ENCODE results near the gene GABRB3. TPM values are rescaled to one million over a fixed set of nuclear protein-coding genes. Genes with fewer than 3 reads are reported as not detected.

Gene GABRB3
- total and polyA plus RNA-seq, 2 of the 8 experiments (the other 6 are each of a cell fraction or from before 2014, with no cell fraction given) = 98.8 to 163 TPM

- Histone ChIP-seq H3K23me2 (ENCODE audit: low read depth, low read length) (no peaks in the 10 kb centered on the region; the same call in 1 of the 2 replicates), H2BK15ac (ENCODE audit: low read length) (no peak overlapping the region), H3K4me2 (ENCODE audit: insufficient read depth in 1 of 2, low read depth in 2 of 2, low read length in 2 of 2) (no peak overlapping the region), H4K5ac (ENCODE audit: insufficient read length, low read depth, low read length) (no peak overlapping the region), H2AK5ac (ENCODE audit: low read depth, low read length) (no peak overlapping the region), H3K79me1 (ENCODE audit: low read depth, low read length) (0 out of 2 replicates have a peak, but pooled peaks cover 7% of the 10 kb centered on the region), H2BK12ac (ENCODE audit: low read depth, low read length) (no peak overlapping the region), H4K8ac (ENCODE audit: extremely low read depth, insufficient read depth, low read length) (no peak overlapping the region), H3K9me3 (ENCODE audit: insufficient read depth in 2 of 2, low read depth in 1 of 2, low read length in 1 of 2) (0 out of 4 replicates have a peak, but pooled peaks cover 0 to 1% of the 10 kb centered on the region in 2 experiments), H3K79me2 (ENCODE audit: control insufficient read depth in 1 of 2, insufficient read depth in 2 of 2, low read length in 2 of 2) (peaks cover 0 to 26% of the 10 kb centered on the region in 2 experiments; a peak in 2 of 4 replicates), H2AFZ (ENCODE audit: low read length) (no peak overlapping the region), H3K4me1 (replicated peaks in 1 of 4; ENCODE audit: control insufficient read depth in 3 of 4, insufficient read depth in 4 of 4, low read length in 3 of 4) (peaks cover 0 to 10% (median 3%) of the 10 kb centered on the region in 4 experiments; a peak in 4 of 7 replicates), H3K23ac (ENCODE audit: insufficient read length) (no peak overlapping the region), H2BK20ac (ENCODE audit: low read length) (0 out of 2 replicates have a peak overlapping the region, but pooled peaks have one; percentile 25), H3K27me3 (replicated peaks in 1 of 4; ENCODE audit: control insufficient read depth in 3 of 4, extremely low read depth in 1 of 4, insufficient read depth in 3 of 4, low read length in 3 of 4) (no peaks in the 10 kb centered on the region), H3K4ac (replicated peaks; ENCODE audit: insufficient read length, low read depth, low read length) (no peak overlapping the region), H3K14ac (ENCODE audit: insufficient read length) (no peak overlapping the region), H2BK120ac (replicated peaks; ENCODE audit: low read depth, low read length) (no peak overlapping the region), H4K91ac (replicated peaks; ENCODE audit: insufficient read length, low read length) (no peak overlapping the region), H3K36me3 (ENCODE audit: control insufficient read depth in 2 of 4, insufficient read depth in 4 of 4, low read length in 3 of 4) (peaks cover 0 to 12% (median 4%) of the 10 kb centered on the region in 4 experiments; a peak in 3 of 8 replicates), H3K27ac (ENCODE audit: low read depth, low read length) (no peak overlapping the region; the same call in 1 of the 2 replicates), H3K4me3 (ENCODE audit: extremely low read depth in 1 of 4, insufficient read depth in 2 of 4, low read depth in 3 of 4, low read length in 4 of 4) (no peak overlapping the region), H4K20me1 (replicated peaks in 1 of 2; ENCODE audit: control insufficient read depth in 1 of 2, insufficient read depth in 2 of 2, low read length in 2 of 2) (peaks cover 0 to 5% of the 10 kb centered on the region in 2 experiments), H2BK5ac (ENCODE audit: low read depth, low read length) (no peak overlapping the region), H3K56ac (replicated peaks; ENCODE audit: insufficient read length, low read depth, low read length) (no peak overlapping the region), H3K18ac (ENCODE audit: extremely low read depth, low read length) (no peak overlapping the region), H3K9ac (replicated peaks in 1 of 4; ENCODE audit: extremely low read depth in 1 of 4, low read depth in 3 of 4, low read length in 3 of 4) (no peak overlapping the region; a peak in 1 of 7 replicates)
- WGBS, 2 experiments (ENCODE audit: extremely low coverage in 1 of 2, insufficient coverage in 1 of 2, insufficient read length in 1 of 2, insufficient replicate concordance in 2 of 2, low coverage in 1 of 2, low lambda C conversion rate in 2 of 2, missing lambda C conversion rate in 1 of 2) = 87% methylated on average over 3 of the region's 3 CpGs; no CpG with 5 or more reads in 1 of the 2 experiments
- FAIRE-seq (no peak), DNase-seq (ENCODE audit: low read depth in 1 of 2, low spot score in 2 of 2) (no peak)
- no peak for TF ChIP-seq CHD2 (IDR thresholded peaks at IDR 0.05; ENCODE audit: low read length)
- no peak for TF ChIP-seq ATF2 (IDR thresholded peaks at IDR 0.05; ENCODE audit: low read length)
- TF ChIP-seq SIN3A (conservative IDR thresholded peaks at IDR 0.05 in 1 of 2, IDR thresholded peaks at IDR 0.05 in 1 of 2; ENCODE audit: low read depth in 1 of 2, low read length in 2 of 2) = no peak
- no peak for TF ChIP-seq HDAC6 (IDR thresholded peaks at IDR 0.05; ENCODE audit: low read depth, low read length)
- no peak for TF ChIP-seq GABPA (IDR thresholded peaks at IDR 0.05; ENCODE audit: borderline replicate concordance, insufficient read depth, low read length)
- ChIA-PET POLR2A (ENCODE audit: partially characterized antibody) (interaction anchor here (1.7 kb wide), 1 partner anchor 13 kb away, joined by 4 read pairs; no protein-coding TSS in a partner anchor), CTCF (ENCODE audit: partially characterized antibody) (interaction anchor here (0.6 to 1.1 kb wide), 3 partner anchors 9 to 75 kb away, joined by 3 to 4 read pairs (median 3); no protein-coding TSS in a partner anchor)
Measured at GRCh38 chr15:26615927-26616302, 157.0 kb downstream of the GABRB3 start.

Measured in H1 (cell line).